GM12864 (cell line): ENCODE data around the gene ARL4C.

Source experiments
- DNase-seq: peaks from one replicate; pipeline ENCODE4 v3.0.0-alpha.2; 2011; ENCODE audit warnings: low read depth
- H3K4me3 ChIP-seq: 2 replicates; pipeline ENCODE4 v1.5.1; 2011; ENCODE audit warnings: mild to moderate bottlenecking, low read depth, low read length, control low read depth
- TF ChIP-seq, protein P1 (sequence below): IDR thresholded peaks from 2 replicates; pipeline ENCODE4 v1.5.1; 2011; ENCODE audit warnings: low read depth, mild to moderate bottlenecking, moderate library complexity, low read length, control low read depth, inconsistent platforms; ENCODE audit errors: missing control alignments

ARL4C gene

GRCh38 chr2:234492717-234493485 lies 4.0 kb downstream of the ARL4C start:
- peak overlapping the region; percentile 7; the same call in 1 of the 2 replicates for H3K4me3 ChIP-seq
- DNase-seq = no peak
- TF ChIP-seq, protein P1, sequence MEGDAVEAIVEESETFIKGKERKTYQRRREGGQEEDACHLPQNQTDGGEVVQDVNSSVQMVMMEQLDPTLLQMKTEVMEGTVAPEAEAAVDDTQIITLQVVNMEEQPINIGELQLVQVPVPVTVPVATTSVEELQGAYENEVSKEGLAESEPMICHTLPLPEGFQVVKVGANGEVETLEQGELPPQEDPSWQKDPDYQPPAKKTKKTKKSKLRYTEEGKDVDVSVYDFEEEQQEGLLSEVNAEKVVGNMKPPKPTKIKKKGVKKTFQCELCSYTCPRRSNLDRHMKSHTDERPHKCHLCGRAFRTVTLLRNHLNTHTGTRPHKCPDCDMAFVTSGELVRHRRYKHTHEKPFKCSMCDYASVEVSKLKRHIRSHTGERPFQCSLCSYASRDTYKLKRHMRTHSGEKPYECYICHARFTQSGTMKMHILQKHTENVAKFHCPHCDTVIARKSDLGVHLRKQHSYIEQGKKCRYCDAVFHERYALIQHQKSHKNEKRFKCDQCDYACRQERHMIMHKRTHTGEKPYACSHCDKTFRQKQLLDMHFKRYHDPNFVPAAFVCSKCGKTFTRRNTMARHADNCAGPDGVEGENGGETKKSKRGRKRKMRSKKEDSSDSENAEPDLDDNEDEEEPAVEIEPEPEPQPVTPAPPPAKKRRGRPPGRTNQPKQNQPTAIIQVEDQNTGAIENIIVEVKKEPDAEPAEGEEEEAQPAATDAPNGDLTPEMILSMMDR = no peak

DNA sequence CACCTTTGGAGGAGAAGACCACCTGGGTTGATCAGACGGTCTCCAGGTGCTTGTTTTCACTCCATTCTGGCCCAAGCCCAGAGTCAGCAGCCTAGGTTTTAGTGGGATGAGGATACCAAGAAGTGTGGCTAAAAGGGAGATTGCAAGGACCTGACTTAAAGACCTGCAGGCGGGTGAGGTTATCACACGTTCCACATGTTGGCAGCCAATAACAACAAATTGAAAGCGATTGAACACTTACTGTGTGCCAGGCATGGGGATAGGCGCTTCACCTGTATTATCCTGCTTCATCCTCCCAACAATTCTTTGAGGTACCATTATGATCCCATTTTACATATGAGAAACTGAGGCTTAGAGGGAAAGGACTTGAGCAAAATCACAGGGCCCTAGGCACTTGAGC lies 5.0 kb downstream of the ARL4C start:
- H3K4me3 ChIP-seq = no peak overlapping the region
- TF ChIP-seq, protein P1 = no peak
- no peak for DNase-seq

GRCh38 chr2:234491281-234491680 lies 5.6 kb downstream of the ARL4C start:
- no peak overlapping the region for H3K4me3 ChIP-seq
- TF ChIP-seq, protein P1 = no peak
- no peak for DNase-seq

GRCh38 chr2:234490271-234491091 lies 6.4 kb downstream of the ARL4C start:
- TF ChIP-seq, protein P1 = no peak
- DNase-seq = peak; percentile 59
- no peak overlapping the region for H3K4me3 ChIP-seq

DNA sequence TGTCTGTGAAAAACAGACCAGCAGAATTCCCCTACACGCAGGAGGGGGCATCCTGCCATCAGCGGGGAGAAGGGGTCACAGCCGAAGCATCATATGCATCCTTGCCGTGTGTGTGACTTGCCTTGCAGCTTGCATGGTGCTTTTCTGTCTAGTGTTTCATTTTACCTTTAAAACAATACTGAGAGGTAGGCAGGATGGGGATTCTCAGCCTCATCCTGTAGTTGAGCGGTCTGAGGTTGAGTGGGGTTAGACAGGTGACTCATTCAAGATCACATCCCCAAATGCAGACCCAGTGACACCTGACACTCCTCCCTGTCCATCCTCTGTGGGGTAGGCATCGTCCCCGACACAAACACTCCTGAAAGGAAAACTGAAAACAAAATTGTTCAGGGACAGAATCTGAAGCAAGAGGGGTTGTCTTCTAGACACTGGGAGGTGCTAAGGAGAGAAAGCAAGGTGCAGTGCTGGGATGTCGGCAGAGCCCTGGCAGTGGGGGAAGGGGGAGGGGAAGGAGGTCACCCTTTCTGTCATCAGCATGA lies 7.9 kb downstream of the ARL4C start:
- H3K4me3 ChIP-seq = no peak overlapping the region
- TF ChIP-seq, protein P1 = no peak
- DNase-seq = peak; percentile 73

- no peak for DNase-seq
- TF ChIP-seq, protein P1 = no peak
- H3K4me3 ChIP-seq = no peak overlapping the region
Observed at GRCh38 chr2:234488486-234488885, 8.4 kb downstream of the ARL4C start.
